Coronary artery (tissue), 2 donors: ENCODE results near the gene SALL4.

Experiments
- DNase-seq: peaks from one replicate; pipeline ENCODE4 v3.0.0-alpha.2; 2017; ENCODE audit warnings: low spot score
- H3K27ac ChIP-seq, 2 donors: fragments of 200-600 bp; sonication (generic); one replicate each; pipeline ENCODE4 v1.5.1; 2016 to 2019
- H3K4me3 ChIP-seq: fragments of 200-600 bp; sonication (generic); 2 replicates; pipeline ENCODE4 v1.5.1; 2016; ENCODE audit warnings: mild to moderate bottlenecking, moderate library complexity
- TF ChIP-seq, protein P1 (sequence below): fragments of 200-600 bp; sonication (generic); IDR thresholded peaks from one replicate; pipeline ENCODE4 v1.5.1; 2019; ENCODE audit warnings: antibody characterized with exemption

SALL4 gene

DNA sequence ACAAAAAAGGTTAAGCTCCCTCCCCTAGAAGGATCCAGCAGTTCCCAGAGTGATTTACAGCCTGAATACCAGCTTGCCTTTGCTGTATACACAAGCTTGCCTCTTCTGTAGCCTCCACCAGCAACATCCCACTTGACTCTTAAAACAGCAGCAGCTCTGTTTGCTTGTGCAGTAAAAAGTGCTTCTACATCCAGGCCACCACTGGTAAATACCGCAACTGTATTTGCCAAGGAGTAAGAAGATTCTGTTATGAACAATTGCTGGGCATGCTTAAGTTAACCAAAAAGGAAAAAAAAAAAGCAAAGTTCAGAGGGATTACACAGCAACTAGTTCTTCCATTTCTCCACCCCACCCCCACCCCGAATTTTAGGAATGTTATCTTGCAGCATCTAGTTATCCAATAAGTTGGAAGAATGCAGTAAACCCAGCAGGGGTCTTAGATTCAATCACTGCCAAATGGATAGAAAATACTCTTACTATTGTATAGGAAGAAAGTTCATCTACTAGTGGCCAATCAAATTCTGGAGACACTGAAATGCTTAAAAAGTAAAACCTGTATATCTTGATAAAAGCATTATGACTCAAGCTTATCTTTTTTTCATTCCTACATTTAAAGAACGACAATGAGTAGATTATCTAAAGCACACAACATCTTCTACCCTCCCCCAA, 4.8 kb downstream of the SALL4 start:
- no peak overlapping the region for H3K4me3 ChIP-seq
- H3K27ac ChIP-seq, result no peak overlapping the region
- TF ChIP-seq, protein P1, sequence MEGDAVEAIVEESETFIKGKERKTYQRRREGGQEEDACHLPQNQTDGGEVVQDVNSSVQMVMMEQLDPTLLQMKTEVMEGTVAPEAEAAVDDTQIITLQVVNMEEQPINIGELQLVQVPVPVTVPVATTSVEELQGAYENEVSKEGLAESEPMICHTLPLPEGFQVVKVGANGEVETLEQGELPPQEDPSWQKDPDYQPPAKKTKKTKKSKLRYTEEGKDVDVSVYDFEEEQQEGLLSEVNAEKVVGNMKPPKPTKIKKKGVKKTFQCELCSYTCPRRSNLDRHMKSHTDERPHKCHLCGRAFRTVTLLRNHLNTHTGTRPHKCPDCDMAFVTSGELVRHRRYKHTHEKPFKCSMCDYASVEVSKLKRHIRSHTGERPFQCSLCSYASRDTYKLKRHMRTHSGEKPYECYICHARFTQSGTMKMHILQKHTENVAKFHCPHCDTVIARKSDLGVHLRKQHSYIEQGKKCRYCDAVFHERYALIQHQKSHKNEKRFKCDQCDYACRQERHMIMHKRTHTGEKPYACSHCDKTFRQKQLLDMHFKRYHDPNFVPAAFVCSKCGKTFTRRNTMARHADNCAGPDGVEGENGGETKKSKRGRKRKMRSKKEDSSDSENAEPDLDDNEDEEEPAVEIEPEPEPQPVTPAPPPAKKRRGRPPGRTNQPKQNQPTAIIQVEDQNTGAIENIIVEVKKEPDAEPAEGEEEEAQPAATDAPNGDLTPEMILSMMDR, result no peak
- no peak for DNase-seq

DNA sequence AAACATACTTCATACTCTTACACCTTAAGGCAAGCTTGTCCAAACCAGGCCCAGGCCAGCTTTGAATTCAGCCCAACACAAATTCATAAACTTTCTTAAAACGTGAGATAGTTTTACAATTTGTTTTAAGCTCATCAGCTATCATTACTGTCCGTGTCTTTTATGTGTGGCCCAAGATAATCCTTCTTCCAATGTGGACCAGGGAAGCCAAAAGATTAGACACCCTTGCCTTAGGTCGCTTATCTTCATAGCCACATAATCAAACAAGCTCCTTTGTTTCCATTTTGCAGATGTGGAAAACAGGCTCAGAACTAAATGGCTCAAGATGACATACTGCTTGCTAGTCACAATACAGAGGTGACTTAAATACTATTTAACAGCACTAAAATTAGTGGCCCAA, 6.0 kb downstream of the SALL4 start:
- no peak overlapping the region for H3K4me3 ChIP-seq
- TF ChIP-seq, protein P1, result no peak
- no peak for DNase-seq
- H3K27ac ChIP-seq, result no peak overlapping the region

DNA sequence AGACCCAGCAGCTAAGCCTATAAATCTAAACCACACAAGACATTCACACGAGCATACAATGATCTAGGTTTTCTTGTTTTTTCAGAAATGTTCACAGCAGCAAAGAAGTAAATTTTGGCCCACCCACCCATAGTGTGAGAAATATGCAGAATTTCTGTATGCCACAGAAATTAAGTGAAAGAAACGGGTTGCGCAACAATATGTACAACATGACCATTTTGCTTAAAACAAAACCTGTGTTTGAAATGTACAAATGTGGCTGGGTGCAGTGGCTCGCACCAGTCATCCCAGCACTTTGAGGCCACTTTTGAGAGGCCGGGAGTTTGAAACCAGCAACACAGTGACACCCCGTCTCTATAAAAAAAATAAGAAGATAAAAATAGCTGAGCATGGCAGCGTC, 9.4 kb downstream of the SALL4 start:
- Histone ChIP-seq H3K4me3 (no peak overlapping the region), H3K27ac (no peak overlapping the region)
- TF ChIP-seq, protein P1, result no peak
- DNase-seq, result no peak

DNA sequence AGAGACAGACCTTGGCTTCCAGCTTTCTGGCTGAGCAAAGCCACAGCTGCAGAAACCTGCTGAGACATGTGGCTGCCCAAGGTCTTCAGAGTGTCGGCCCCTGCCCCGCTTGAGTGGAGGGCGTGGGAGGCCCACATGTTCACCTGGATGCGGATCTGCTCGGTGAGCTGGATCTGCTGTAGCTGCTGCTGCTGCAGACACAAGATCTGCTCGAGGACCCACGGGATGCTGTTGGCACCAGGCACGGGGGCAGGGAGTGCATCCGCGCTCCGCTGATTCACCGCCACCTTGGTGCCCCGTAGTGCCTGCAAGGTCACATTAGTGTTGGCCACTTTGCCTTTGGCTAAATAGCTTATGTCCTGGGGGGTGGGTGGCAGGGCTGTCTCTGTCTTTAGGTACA, 10.7 kb downstream of the SALL4 start:
- Histone ChIP-seq H3K27ac (no peak overlapping the region), H3K4me3 (no peak overlapping the region)
- DNase-seq, result no peak
- TF ChIP-seq, protein P1, result no peak

DNA sequence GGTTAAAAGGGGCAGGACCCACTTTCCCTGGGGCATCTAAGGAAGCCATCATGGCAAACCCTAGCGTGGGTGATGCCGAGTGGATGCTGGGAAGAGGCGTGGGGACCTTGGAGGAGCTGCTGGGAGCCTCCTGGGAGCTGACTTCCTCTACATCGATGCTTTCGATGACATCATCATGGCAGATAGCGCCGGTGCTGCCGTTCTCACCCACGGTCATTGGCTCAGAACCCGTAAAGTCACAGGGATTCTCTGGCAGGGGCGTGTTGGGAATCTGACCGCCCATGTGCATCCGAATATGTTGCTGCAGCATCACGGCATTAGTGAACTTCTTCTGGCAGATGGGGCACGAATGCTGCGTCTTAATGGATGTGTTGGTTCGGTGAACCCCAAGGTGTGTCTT, 12.1 kb downstream of the SALL4 start:
- H3K27ac ChIP-seq, result no peak overlapping the region
- DNase-seq, result no peak
- no peak overlapping the region for H3K4me3 ChIP-seq
- TF ChIP-seq, protein P1, result no peak

DNA sequence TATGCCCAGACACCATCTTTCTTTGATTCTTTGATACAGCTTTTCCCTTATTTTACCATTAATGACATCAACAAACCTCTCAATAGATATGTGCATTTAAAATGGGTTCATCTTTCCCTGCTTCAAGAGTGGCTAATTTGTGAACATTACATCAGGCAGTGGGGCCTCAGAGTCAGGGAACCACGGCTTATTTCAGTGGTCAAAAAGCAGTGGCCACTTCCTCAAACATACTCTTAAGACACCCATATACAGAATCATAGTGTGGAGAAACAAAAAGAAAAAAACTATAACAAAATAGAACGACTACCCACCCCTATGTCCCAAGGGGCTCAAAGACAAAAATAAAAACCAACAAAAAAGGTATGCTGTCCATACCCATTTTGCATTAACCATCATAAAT, 12.9 kb downstream of the SALL4 start:
- DNase-seq, result no peak
- Histone ChIP-seq H3K4me3 (no peak overlapping the region), H3K27ac (no peak overlapping the region)
- TF ChIP-seq, protein P1, result no peak

DNA sequence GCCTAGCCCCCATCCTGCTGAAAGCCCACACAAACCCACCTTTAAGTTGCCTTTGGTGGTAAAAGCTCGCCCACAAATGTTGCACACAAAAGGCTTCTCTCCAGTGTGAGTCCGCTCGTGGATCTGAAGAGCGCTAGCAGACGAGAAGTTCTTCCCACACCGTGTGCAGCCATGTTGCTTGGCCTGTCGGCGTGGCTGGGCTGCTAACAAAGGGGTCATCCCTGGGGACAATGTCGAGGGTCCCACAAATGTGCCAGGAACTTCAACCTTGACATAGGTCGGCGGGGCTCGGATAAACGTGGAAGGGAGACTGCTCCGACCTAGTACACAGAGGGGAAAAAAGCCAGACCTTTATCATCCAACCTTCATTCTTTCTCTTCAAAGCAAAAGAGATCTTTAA, 13.5 kb downstream of the SALL4 start:
- H3K27ac ChIP-seq, result no peak overlapping the region
- no peak for DNase-seq
- H3K4me3 ChIP-seq, result no peak overlapping the region
- TF ChIP-seq, protein P1, result no peak
